ENCODE results near the gene PRKG1.

The PRKG1 gene

DNA sequence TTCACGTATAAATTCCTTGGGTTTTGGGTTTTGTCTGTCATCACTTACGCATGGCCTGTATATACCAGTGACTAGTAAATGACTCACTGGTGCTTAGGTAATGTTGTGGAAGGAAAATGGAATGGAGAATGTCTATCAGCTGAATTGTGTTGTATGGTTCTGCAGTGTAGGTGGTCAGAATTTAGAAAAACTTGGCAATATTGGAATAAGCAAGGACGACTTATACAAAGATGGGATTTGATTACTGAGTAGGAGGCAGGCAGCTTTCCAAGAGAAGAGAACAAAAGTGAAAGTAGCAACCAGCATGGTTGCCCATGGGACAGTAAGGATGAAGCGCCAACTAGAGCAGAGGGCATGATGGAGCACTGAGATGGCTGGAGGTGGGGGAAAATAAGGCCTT is 793.7 kb downstream of the PRKG1 start:
- no peak for DNase-seq

- DNase-seq, result no peak
Measured at GRCh38 chr10:51874131-51874530, 799.8 kb downstream of the PRKG1 start.

DNA sequence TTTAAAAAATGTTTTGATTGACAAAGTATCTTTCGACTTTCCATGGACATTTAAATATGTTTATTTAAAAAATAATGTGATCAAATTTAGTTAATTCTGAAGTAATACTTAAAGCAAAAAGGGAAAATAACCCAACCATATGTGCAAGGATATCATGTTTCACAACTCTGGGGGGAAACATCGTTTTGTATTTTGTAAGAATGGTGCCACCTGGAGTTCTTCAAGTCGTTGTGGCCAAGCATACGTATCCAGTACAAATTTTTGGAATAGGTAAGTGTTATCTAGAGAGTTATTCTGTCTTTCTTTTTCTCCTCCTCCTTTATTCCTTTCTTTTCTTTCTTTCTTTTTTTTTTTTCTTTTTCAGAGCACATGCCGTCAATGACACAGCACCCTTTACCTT is 801.3 kb downstream of the PRKG1 start:
- peak; percentile 15 to 69 for DNase-seq

- DNase-seq, result peak in 1 of 2 experiments; percentile 15
Measured at GRCh38 chr10:51876503-51876902, 802.2 kb downstream of the PRKG1 start.

- no peak for DNase-seq
Measured at GRCh38 chr10:51876979-51877378, 802.7 kb downstream of the PRKG1 start.

GRCh38 chr10:51877636-51878035 is 803.3 kb downstream of the PRKG1 start:
- DNase-seq, result no peak

DNA sequence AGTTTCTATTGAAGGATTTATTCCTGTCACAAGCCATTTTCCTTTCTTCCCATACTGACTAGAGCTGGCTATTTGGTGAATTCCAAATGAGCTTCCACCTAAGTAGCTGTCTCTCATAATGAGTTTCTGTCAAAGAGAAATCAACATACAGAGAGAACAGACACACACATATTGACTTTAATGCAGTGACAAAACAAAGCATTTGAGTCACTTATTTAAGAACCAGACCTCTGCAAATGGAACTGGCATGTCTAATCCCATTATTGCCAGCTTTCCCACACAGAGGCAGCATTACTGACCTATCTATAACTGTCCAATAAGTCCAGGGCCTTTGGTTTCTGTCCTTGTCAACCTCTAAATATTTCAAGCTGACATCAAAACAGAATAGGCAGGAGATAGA is 804.4 kb downstream of the PRKG1 start:
- DNase-seq, result no peak

GRCh38 chr10:51879238-51879637 is 805.0 kb downstream of the PRKG1 start:
- DNase-seq, result no peak

DNA sequence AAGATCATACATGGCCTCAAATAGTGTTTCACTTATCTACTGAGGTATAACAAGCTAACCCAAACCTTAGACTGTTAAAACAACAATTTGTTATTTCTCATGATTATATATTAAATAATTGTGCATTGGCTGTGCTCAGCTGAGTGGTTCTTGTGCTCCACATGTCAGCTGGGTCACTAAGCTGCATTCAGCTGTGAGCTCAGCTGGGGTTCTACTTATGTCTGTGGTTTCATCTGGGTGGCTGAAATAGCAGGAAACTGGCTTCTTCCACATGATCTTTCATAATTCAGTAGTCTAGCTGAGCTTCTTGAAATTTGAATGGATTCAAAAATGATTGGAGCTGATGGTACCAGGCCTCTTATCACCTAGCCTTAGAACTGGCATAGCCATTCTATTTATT is 806.9 kb downstream of the PRKG1 start:
- DNase-seq, result no peak

- no peak for DNase-seq
Measured at GRCh38 chr10:51886438-51887068, 812.3 kb downstream of the PRKG1 start.

- no peak for DNase-seq
Measured at GRCh38 chr10:51888263-51888662, 814.0 kb downstream of the PRKG1 start.

GRCh38 chr10:51892313-51892712 is 818.0 kb downstream of the PRKG1 start:
- no peak for DNase-seq

GRCh38 chr10:51892965-51893658 is 818.8 kb downstream of the PRKG1 start:
- peak in 1 of 2 experiments; percentile 3 for DNase-seq

- DNase-seq, result no peak
Measured at GRCh38 chr10:51894771-51895578, 820.7 kb downstream of the PRKG1 start.

GRCh38 chr10:51896849-51897248 is 822.6 kb downstream of the PRKG1 start:
- DNase-seq, result no peak

- no peak for DNase-seq
Measured at GRCh38 chr10:51897560-51897959, 823.3 kb downstream of the PRKG1 start.

GRCh38 chr10:51900180-51900579 is 825.9 kb downstream of the PRKG1 start:
- no peak for DNase-seq

DNA sequence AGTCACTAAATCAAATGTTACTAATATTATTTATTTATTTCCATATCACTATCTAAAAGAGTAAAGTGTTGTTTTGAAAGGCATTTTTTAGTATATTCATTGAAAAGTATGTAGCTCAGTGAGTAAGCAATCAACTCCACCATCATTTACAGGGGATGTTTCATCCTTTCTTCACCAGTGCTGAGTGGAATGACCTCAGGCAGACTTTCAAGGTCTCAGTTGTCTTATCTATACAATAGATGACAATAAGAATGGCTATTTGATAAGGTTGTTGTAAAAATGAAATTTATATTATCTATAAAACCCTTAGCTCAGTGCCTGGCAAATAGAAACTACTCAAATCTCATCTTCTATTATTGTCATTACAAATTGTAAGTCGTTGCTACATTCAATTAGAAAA is 829.4 kb downstream of the PRKG1 start:
- DNase-seq, result no peak

- DNase-seq, result peak; percentile 32 to 66
Measured at GRCh38 chr10:51905032-51905431, 830.7 kb downstream of the PRKG1 start.

DNA sequence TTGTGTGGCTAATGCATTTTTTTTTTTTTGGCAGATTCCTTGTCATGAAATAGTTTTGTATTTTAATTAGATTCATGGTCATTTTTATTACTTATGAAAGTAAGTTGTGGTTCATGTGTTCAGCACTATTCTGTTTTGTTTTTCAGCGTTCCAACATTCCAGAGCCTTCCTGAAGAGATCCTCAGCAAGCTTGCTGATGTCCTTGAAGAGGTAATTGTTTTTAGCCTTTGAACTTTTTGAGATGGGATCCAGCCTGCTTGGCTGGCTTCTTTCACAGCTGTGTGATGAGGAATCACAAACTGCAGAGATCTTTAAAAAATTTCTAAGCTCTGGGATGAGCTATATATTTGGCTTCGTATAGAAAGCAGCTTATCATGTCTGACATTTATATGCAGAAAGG is 833.1 kb downstream of the PRKG1 start:
- no peak for DNase-seq

DNA sequence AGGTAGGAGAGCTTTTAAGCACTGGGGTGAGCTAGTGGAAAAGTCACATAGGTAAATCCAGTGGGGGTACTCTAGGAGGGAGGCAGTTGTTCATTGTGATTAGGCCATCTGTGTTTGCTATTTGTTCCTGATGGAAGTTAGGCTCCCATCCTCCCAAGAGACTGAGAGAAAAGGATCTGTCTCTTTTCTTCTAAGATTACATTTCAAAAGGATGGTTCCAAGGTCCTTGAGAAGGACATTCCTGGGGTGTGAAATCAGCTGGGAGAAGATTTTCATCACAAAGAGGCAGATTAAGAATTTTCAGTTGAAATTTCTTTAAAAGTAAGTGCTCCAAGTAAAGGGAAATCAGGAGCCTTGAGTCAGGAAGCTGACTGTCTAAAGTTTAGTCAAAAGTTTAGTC is 835.9 kb downstream of the PRKG1 start:
- DNase-seq, result peak in 1 of 2 experiments; percentile 46

DNA sequence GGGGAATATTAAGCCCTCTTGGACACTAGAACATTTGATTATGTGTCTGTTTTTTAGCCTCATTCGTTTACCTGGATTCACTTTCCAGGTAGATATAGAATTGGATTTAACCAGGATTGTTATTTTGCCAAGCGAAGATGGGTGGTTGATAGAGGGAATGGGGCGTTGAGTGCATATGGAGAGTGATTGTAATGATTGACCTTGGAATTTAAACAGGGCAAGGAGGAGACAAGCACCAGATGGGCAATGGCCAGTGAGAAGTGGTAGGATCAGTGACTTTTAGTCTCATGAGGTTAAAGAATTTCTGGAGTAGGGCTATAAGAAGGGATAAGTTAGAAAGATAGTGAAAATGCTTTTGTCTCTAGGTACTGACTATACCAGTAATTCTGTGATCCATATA is 836.3 kb downstream of the PRKG1 start:
- DNase-seq, result no peak

DNA sequence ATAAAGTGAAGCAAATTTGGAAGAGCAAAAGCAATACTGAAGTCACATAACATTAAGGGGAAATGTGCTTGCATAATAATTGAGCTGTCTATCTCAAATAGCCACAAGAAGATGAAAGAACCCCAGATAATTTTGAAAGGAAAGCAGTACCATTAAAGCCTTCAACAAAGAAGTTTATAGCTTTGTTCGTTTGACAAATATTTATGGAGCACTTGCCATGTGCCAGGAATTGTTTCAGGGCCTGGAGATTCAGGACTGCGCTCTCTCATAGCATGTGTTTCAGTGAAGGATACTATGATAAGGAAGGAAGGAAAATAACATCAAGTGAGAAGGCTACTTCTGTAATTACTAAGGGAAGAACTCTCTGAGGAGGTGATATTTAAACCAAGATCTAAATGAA is 837.4 kb downstream of the PRKG1 start:
- no peak for DNase-seq

- DNase-seq, result no peak
Measured at GRCh38 chr10:51915031-51915542, 840.8 kb downstream of the PRKG1 start.

All from NCI-H524 (cell line).